GM12892 (cell line): ENCODE results near the gene THEM4.

Experiments
- POLR2A ChIP-seq: IDR thresholded peaks from 2 replicates; pipeline ENCODE4 v1.6.1; 2011; ENCODE audit warnings: low read depth, low read length, control low read depth
- POLR2AphosphoS5 ChIP-seq: IDR thresholded peaks from 2 replicates; pipeline ENCODE4 v1.6.1; 2011; ENCODE audit warnings: low read depth, low read length, control low read depth

DNA sequence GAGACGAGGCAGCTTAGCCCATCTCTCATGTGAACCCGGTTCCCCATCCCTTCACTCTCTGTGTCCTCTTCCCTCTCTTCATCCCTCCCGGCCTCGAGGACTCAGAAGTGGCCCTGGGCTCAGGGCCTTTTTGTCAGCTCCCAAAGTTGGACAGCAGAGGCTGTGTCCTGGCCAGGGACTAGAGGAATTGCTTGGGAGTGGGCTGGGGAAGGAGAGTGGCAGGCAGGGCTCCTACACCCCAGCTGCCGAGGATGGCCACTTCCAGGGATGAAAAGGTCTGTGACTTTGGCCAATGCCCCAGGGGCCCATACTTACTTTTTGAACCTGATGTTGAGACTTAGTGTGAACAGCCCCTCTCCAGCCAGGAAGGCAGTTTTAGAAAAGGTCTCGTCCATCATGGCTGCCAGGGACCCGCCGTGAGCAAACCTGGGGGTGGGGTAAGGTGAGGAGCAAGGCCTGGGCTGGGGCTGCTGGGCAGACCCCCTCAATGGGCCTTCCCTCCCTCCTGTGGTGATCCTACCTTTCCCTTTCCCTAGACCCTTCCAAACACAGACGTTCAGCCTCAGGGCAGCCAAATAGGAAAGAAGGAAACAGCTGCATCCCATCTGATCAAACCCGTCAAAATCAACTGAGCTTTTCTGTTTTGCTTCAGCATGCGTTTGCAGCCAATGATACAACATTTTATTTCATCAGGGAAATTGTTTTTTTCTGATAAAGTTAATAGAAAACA is 61.3 kb downstream of the THEM4 start:
- TF ChIP-seq POLR2AphosphoS5: no peak
- no peak for TF ChIP-seq POLR2A
